GM12891 (cell line): ENCODE results near the gene PURB.

ENCODE experiments used
- POLR2A ChIP-seq: IDR thresholded peaks from 2 replicates; pipeline ENCODE4 v1.6.1; 2011; ENCODE audit warnings: low read depth, low read length, control low read depth
- POU2F2 ChIP-seq: IDR thresholded peaks from 2 replicates; pipeline ENCODE4 v1.6.1; 2011; ENCODE audit warnings: low read depth, mild to moderate bottlenecking, control low read depth, low read length, moderate library complexity

DNA sequence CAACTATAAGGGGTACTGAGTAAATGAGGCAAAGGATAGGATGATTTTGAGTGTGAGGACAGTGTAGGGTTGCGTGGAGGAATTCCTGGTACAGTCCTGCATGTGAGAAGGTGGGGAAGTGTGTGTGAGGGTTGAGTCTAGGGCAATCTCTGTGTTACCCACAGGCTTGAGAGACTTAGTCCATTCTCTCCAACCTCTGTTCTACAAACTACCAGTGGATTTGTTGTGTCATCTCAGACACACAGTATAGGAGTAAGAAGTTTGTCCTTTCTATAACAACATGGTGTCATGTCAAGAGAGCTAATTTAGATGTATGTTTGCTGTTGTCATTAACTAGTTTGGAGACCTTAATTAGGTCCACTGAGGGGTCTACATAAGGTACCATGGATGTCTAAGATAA is 12.5 kb downstream of the PURB start:
- no peak for TF ChIP-seq POLR2A
- TF ChIP-seq POU2F2: no peak
